GM18909 (cell line): ENCODE data around the gene MAZ.
"Not testable (repeated sequence)": the region's sequence is repeated elsewhere in the genome, so short reads cannot be mapped to it uniquely, and the experiment has no call there.

Experiments
- ATAC-seq: cut with Tn5 transposase; IDR thresholded peaks from one replicate; pipeline ENCODE4 v1.9.1; 2021; ENCODE audit warnings: mild to moderate bottlenecking; ENCODE audit not compliant: unreplicated experiment, poor library complexity

Gene MAZ

DNA sequence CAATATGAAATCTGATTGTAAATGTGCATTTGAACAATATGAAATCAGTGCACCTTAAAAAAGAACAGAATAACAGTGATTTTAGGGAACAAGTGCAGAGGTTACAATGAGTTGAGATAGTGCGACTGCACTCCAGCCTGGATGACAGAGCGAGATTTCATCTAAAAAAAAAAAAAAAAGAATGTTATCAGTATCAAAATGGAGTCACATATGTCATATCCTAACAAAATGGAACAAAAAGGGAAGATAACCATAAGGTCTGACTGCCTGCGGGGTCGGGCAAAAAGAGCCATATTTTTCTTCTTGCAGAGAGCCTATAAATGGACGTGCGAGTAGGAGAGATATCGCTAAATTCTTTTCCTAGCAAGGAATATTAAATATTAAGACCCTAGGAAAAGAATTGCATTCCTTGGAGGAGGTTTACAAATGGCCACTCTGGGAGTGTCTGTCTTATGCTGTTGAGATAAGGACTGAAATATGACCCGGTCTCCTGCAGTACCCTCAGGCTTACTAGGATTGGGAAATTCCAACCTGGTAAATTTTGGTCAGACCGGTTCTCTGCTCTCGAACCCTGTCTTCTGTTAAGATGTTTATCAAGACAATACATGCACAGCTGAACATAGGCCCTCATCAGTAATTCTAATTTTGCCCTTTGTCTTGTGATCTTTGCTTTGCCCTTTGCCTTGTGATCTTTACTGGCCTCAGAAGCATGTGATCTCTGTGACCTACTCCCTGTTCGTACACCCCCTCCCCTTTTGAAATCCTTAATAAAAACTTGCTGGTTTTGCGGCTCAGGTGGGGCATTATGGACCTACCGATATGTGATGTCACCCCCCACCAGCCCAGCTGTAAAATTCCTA is 23.0 kb upstream of the MAZ start:
- not testable (repeated sequence) for ATAC-seq

DNA sequence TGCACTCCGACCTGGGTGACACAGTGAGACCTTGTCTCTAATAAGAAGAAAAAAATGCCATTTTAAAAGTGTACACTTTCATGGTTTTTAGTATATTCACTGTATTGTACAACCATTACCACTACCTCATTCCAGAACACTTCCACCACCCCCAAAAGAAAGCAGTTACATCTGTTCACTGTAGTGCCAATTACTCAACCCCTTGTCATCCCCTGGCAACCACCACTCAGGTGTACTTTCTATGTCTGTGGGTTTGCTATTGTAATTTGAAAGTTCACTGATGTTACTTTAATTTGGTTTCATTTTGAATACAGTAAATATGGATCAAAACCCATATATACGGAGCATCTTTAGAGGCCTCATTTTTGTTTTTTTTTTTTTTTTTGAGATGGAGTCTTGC is 22.2 kb upstream of the MAZ start:
- ATAC-seq = no peak

DNA sequence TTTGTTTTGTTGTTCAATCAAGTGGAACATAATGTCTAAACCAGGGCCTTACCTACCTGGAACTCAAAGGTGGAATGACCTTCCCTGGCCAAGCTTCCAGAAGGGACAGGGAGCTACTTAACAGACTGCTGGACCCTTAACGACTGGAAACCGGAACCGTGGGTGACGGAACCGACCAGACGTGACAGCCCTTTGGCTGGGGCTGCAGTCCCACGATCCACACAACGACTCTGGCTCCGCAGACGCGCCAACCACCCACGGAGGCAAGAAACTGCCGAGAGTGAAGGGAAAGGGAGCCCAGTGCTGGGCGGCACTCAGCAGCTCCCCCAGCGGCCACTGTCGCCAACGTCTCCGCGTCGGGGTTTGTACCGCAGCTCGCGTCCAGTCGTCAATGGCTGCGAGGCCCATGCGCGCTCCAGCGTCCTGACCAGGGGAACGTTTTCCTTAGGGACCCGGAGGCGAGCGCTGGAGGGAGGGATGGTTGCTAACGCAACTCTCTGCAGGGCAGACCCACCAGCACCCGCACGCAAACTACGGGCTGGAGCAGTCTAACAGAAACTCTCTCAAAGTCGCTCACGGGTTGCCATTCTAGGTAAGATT is 21.3 kb upstream of the MAZ start:
- no peak for ATAC-seq

DNA sequence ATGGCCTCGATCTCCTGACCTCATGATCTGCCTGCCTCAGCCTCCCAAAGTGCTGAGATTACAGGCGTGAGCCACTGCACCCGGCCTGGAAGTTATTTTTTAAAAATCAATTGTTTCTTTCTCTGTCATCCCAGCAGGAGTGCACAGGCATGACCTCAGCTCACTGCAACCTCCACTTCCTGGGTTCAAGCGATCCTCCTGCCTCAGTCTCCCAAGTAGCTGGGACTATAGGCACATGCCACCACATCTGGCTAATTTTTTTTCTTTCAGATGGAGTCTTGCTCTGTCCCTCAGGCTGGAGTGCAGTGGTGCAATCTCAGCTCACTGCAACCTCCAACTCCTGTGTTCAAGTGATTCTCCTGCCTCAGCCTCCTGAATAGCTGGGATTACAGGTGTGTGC is 19.2 kb upstream of the MAZ start:
- ATAC-seq = not testable (repeated sequence)

DNA sequence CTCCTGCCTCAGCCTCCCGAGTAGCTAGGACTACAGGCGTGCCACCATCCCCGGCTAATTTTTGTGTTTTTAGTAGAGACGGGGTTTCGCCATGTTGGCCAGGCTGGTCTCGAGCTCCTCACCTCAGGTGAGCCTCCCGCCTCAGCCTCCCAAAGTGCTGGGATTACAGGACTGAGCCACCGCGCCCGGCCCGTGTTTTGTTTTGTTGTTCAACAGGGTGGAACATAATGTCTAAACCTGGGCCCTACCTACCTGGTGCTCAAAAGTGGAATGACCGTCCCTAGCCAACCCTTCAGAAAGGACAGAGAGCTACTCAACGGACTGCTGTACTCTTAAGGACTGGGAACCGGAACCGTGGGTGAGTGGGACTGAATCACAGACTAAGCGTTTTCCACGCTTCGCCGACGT is 16.6 kb upstream of the MAZ start:
- ATAC-seq = no peak

DNA sequence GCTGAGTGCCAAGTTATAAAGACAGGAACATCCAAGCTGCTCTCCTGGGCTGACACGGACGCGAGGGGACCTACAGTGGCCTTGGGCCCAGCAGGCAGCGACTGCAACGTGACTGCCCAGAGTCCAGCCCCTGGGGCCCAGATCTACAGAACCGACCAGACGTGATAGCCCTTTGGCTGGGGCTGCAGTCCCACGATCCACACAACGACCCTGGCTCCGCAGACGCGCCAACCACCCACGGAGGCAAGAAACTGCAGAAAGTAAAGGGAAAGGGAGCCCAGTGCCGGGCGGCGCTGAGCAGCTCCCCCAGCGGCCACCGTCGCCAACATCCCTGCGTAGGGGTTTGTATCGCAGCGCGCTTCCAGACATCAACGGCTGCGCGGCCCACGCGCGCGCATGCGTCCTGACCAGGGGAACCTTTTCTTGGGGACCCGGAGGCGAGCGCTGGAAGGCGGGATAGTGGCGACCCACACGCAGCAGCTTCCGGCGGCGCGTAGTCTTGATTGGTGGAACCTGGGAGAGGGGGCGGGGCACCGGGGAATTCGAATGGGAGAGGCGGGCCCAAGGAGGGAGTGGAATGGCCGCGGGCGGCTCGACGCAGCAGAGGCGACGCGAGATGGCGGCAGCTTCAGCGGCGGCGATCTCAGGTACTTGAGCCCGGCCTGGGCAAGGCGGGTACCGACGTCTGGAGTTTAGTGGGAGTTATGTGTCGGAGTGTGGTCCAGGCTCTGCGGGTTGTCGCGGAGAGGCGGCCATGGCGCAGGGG is 16.0 kb upstream of the MAZ start, which contains the start of gene KIF22:
Gene KIF22 (plus strand): TSS at position 569 of the 766 bp plus-strand sequence. CDS start 9 bp downstream, at position 578.
- ATAC-seq = peak; percentile 91

DNA sequence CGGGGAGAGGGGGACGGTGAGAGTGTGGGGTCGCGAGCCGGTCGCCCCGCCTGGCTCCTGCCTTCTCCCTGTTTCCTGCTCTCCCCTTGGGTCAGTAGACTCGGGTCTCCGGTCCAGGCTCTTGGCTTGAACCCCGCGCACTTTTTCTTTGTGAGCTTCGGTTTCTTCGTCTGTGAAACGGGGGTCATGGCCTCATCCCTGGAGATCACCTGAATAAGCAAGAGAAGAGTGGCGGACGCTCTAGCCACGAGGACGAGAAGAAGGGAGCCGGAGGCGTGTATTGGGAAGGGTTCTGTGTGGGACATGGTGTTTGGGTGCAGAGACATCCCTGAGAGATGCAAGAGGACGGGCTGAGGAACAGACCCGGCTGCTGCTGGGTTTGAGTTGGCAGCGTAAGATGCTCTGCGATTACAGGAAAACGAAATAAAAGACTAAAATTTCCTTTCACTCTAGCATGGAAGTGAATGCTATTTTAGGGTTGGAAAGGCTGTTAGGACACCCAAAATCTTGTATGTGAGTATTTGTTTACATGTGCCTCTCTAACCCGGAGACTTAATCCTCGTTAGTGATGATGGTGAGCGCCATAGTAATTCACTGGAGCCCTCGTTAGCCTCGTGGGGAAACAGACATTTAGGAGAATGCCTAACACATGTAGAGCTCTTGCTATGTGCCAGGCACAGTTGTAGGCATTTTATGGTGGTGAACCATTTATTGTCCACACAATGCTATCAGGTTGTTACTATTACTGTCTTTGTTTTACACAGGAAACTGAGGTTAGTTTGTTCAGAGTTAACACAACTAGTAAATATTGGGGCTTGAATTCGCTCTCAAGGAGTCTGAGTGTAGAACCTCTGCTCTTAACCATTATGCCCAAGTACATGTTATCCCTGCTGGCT is 15.1 kb upstream of the MAZ start:
- ATAC-seq = peak; percentile 9

DNA sequence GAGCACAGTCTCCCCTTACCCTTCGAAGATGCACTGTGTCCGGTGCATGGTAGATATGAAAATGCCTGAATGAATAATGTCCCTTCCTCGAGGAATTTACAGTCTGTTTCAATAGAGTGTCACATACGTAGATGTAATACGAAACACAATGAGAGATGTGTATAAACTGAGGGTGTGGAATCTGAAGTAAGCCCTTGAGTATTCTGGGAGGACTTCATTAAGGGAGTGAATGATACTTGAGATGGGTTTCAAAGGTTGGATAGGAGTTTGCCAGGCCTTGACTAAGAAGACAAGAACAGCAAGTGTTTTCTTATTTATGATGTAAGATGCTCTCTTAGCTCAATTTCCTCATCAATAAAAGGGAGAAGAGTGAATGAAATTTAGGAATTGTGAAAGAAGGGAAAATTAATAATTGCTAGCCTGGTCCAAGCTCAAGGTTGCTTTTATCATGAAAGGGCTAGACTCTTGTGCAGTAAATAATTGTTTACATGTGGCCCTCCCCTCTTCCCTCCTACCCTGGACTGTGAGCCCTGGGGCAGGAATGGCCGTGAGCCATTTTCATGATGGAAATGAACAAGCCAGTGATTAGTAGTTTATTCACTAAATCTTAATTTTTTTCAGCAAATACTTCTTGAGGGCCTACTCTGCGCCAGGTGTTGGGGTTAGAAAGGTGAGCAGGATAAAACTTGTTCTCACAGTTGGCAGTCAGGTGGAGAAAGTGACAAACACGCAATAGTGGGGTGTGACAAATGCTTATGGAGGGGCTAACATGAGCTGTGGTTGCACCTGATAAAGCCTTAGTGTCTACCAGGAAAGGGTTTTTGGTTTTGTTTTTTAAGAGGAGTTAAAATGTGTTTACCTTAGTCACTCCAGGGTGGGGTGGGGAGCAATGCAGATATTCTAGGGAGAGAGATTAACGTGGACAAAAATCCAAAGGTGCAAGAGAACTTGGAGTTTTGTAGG is 14.2 kb upstream of the MAZ start:
- ATAC-seq = no peak

DNA sequence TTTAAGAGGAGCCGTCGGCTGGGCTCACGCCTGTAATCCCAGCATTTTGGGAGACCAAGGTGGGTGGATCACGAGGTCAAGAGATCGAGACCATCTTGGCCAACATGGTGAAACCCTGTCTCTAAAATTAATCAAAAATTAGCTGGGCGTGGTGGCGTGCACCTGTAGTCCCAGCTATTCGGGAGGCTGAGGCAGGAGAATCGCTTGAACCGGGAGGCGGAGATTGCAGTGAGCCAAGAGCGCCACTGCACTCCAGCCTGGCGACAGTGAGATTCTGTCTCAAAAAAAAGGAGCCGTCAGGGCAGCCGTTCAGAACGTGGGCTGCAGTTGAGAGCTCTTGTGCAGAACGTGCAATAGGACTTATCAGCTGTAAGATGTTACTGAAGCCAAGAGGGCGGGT is 13.2 kb upstream of the MAZ start:
- not testable (repeated sequence) for ATAC-seq

DNA sequence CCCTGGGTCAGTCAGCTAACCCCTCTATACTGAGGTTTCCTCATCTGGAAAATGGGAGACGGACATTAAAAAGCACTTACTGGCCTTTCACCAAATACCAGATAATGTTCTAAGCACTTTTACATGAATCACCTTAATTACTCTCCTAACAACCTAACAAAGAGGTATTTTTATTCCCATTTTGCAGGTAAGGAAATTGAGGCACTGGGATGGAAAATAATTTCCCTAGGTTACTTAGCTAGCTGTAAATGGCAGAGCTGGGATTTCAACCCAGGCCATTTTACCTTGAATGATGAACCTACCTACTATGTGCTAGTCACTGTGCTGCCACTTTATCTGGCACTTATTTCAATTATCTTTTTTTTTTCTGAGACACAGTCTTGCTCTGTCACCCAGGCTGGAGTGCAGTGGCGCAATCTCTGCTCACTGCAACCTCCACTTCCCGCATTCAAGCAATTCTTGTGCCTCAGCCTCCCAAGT is 12.1 kb upstream of the MAZ start:
- no peak for ATAC-seq

DNA sequence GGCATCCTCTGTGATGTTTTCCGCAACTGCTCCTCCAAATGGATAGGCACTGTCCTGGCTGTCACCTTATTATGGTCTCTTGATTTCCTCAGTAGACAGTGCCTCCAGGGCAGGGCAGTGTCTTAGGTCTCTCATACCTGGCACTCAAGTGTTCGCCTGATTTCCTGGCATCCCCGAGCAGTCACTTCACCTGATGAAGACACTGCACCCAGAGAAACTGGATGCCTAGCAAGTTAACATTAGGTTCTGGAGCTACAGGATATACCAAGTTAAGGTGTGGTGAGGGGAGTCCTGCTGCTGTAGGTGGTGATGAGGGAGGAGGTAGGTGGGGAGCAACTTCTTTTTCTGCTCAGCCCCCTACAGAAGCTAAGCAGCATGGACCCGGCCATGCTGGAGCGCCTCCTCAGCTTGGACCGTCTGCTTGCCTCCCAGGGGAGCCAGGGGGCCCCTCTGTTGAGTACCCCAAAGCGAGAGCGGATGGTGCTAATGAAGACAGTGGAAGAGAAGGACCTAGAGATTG is 3.9 kb upstream of the MAZ start:
- no peak for ATAC-seq

DNA sequence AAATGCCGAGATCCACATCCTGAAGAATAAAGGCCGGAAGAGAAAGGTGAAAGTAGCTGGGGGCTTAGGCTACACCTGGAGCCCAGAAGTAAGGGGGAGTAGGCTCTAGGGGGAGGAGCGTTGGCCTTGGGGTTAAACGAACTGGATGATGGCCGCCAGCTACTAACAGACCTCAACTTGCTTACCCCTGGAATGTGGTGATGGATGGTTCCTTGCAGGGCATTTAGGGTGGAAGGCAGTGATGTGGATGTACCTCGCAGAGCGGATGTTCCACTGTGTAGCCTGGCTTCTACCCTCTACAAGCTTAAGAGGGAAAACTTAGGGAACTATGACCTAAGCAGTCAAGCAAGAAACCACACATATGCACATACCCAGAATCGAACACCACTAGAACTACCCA is 2.3 kb upstream of the MAZ start:
- ATAC-seq = no peak

DNA sequence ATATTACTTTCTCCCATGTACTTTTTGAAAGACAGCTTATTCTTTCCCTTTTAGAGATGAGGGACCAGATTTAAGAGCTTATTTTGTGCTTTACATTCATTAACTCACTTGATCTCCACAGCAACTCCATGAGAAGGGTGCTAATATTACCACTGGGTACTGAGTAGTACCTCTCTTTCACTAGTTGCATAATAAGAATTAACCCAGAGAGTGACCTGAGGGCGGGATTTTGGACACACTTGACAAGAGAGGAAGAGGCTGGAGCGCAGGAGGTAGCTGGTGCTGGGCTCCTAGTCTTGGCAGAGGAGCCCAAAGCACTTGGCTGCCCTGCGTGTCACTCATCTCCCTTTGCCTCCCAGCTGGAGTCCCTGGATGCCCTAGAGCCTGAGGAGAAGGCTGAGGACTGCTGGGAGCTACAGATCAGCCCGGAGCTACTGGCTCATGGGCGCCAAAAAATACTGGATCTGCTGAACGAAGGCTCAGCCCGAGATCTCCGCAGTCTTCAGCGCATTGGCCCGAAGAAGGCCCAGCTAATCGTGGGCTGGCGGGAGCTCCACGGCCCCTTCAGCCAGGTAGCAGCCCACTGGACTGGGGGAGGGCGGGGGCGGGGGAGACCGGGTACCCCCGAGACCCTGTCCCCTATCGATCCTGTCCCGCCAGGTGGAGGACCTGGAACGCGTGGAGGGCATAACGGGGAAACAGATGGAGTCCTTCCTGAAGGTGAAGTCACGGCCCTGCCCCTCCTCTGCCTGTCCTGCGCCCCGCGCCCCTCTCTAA is 1.7 kb upstream of the MAZ start:
- peak; percentile 0 for ATAC-seq

DNA sequence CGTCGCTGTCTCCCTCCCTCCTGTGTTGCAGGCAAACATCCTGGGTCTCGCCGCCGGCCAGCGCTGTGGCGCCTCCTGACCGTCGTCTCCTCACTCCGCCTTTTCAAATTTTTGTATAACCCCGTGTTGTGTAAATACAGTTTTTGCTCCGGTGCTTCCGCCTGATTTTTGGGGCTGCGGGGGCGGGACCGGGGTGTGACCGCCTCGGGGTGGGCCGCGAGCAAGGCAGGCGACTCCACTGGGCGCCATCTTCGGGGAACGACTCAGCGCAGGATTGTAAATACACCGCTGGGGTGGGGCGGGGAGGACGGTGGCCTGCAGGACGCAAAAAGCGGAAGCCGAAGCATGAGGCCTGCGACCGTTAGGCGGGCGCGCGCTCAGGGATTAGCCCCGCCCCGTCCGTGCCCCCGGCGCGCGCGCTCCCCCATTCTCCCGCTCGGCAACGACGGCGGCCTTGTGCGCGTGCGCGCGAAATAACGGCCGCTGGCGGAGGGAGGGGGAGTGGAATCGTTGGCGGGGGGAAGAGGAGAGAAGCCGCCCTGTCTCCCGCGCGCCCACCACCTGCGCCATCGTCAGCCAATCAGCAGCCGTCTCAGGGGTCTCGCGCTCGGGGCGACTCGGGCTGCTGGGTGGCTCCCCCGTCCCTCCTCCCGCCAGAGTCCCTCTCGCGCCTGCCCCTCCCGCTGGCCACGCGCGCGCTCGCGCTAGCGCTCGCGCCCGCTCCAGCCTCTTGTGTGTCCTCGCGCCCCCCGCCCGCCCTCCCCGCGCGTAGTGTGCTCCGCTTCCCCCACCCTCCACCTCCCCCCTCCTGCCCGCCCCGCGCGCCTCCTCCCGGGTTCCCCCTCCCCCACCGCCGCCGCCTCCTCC is 864 bp upstream of the MAZ start:
- ATAC-seq = peak; percentile 52

DNA sequence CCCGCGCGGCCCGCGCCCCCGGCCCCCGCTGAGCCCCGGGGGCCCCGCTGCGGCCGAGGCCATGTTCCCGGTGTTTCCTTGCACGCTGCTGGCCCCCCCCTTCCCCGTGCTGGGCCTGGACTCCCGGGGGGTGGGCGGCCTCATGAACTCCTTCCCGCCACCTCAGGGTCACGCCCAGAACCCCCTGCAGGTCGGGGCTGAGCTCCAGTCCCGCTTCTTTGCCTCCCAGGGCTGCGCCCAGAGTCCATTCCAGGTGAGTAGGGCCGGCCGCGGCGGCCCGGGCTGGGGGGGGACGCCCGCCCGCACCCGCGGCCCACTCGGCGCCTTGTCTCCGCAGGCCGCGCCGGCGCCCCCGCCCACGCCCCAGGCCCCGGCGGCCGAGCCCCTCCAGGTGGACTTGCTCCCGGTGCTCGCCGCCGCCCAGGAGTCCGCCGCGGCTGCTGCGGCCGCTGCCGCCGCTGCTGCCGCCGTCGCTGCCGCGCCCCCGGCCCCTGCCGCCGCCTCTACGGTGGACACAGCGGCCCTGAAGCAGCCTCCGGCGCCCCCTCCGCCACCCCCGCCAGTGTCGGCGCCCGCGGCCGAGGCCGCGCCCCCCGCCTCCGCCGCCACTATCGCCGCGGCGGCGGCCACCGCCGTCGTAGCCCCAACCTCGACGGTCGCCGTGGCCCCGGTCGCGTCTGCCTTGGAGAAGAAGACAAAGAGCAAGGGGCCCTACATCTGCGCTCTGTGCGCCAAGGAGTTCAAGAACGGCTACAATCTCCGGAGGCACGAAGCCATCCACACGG is 504 bp downstream of the MAZ start:
- no peak for ATAC-seq
